GM21526 (cell line): ENCODE data around the gene WDR45B.

ENCODE experiments used
- ATAC-seq: cut with Tn5 transposase; IDR thresholded peaks from one replicate; pipeline ENCODE4 v1.9.1; 2021; ENCODE audit warnings: moderate library complexity; ENCODE audit not compliant: unreplicated experiment, low FRiP score

The WDR45B gene

DNA sequence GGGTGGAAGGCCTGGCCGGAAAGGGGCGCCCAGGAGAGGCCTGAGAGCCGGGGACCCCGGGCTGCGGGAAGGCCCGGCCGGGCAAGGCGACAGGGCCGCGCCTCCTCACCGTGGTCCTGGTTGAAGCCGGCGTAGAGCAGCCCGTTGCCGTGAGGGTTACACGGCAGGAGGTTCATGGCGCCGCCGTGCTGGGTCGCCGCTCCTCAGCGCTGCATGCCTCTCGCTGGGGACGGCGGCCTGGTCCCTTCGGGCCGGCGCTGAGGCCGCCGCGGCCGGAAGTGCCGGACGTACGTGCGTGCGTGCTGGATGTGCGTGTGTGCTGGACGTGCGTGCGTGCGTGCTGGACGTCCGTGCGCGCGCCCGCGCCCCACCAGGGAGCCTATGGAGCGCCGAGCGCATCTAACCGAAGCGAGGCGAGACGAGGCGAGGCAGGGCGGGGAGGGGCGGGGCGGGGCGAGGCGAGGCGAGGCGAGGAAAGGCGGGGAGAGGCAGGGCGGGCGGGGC lies at the start of gene WDR45B:
WDR45B (minus strand) TSS at position 280 of the 504 bp plus-strand sequence; CDS start at position 176, 104 bp downstream.
- ATAC-seq, result peak; percentile 74

DNA sequence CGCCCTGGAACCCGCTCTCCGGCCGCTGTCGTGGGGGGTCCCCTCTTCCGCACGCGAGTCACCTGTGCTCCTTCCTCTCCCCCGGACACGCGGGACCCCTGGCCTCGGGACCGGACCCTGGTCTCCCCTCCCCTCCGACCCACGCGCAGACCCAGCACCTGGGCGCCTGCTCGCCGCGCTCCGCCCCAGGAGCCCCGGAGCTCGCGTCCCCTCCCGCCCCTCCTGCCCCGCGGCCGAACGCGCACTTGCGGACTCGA lies 49.5 kb upstream of the WDR45B start:
- ATAC-seq, result no peak

DNA sequence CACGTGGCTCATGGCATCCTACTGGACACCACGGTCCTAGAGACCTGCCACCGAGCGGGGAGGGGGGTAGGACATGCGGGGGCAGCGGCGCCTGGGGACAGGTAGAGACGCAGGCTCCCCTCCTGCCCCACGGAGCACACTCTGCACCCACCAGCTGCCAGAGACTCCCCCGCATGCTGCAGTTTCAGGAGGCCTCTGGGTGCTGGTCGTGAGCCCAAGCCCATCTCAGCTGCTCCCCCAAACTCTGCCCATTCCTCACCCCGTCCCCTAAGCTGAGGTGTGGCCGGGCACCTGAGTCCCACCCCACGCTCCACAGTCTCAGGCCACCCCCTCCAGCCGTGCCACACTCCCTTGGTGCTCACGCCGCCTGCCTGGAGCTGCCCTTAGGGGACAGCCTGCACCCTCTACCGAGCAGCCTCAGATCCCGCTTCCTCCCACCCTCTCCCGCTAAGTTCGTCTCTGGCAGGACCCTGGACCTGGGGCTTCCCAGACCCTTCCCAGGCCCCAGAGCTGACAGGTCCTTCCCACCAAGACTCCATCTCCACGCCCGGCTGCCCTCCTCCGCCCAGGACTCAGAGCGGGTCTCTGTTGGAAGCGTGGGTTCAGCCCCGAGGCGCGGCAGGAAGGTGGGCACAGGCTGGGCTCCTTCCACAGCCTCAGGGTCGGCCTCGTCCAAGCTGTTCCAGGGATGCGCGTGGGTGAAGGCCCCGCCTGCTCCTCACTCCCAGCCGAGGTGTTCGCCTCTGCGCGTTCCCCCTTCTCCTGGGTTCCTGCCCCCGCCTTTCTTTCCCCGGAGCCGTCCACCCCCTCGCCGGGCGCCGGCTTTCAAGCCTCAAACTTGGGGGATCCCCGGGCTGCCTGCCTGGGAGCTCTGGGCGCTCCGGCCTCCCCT lies 48.9 kb upstream of the WDR45B start:
- no peak for ATAC-seq

DNA sequence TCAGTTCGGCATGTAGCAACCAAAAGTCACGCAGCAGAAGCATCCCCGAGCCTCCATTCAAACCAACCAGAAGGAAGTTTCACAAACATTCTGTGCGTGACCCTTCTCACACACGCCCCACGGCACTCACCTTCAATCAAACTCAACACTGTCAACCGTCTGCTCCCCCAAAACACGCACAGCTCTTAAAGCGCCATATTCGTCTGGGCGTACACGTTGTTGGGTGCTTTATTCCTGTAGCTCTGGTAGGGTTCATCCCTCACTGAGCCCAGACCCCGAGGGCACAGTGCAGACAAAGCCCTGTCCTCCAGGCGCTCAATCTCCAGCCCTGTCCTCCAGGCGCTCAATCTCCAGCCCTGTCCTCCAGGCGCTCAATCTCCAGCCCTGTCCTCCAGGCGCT lies 48.0 kb upstream of the WDR45B start:
- ATAC-seq, result no peak

DNA sequence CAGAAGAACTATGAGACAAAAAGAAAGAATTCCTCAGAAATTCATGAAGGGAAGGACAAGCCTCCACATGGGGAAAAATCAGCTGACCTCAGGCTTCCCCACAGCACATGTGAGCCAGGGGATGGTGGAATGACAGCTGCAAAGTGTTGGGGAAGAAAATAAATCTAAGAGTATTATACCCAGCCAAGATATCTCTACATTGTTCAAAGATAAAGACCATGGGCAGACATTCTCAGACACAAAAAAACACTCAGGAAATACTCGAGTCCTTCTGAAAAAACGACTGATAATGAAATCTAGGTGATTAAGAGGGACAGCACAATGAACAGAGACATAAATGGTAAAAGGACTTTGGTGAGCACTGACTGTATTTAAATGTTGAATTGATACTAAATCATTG lies 46.4 kb upstream of the WDR45B start:
- ATAC-seq, result no peak

DNA sequence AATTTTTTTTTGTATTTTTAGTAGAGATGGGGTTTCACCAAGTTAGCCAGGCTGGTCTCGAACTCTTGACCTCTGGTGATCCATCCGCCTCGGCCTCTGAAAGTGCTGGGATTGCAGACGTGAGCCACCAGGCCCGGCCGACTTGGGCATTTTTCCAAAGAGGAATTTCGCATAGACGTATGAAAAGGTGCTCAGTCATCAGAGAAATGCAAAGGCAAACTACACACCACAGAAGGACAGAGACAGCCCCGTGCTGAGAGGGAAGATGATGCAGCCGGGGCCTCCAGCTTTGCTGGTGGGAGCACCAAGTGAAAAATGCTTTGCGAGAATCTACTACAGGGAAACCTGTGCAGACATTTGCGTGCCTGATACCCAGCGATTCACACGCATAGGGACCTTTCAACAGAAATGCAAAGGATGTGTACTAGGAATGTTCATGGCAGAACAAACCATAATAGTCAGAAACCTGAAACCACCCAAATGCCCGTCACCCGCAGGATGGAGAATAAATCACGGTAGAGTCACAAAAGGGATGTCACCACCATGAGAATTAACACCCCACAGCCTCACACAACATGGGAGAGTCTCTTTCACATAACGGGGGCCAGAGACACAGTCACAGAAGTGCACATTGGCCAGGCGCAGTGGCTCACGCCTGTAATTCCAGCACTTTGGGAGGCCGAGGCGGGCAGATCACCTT lies 45.1 kb upstream of the WDR45B start:
- no peak for ATAC-seq

DNA sequence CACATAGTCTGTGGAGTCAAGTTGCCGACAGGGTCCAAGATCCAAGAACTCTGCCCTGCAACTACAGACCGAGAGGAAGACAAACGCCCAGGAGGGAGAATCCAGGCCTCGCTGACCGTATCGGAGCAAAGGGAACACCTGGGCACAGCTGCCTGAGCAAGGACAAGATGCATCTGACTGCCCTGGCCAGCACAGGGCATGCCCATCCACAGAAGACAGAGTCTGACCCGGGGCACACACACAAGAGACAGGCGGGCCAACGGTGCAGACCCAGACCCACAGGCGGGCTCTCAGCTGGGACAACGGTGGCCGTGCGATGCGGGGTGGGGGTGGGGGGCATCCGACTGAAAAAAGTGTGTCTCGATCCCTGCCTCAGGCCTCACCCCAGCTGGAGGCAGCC lies 44.0 kb upstream of the WDR45B start:
- no peak for ATAC-seq

DNA sequence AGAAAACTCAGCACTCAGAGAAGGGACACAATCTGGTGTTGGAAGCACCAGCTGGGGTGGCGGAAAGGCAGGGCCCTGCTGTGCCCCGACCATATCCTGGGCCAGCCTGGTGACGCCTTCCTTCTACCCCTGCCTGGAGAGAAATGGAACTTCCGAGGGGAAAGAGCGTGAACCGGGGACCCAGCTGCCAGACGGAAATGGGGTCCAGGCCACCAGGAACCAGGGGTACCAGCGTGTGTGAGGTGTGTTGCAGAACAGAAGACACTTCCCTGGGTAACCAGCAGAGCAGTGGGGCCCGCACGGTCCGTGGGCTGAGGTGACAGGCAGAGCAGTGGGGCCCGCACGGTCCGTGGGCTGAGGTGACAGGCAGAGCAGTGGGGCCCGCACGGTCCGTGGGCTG lies 43.5 kb upstream of the WDR45B start:
- ATAC-seq, result no peak

DNA sequence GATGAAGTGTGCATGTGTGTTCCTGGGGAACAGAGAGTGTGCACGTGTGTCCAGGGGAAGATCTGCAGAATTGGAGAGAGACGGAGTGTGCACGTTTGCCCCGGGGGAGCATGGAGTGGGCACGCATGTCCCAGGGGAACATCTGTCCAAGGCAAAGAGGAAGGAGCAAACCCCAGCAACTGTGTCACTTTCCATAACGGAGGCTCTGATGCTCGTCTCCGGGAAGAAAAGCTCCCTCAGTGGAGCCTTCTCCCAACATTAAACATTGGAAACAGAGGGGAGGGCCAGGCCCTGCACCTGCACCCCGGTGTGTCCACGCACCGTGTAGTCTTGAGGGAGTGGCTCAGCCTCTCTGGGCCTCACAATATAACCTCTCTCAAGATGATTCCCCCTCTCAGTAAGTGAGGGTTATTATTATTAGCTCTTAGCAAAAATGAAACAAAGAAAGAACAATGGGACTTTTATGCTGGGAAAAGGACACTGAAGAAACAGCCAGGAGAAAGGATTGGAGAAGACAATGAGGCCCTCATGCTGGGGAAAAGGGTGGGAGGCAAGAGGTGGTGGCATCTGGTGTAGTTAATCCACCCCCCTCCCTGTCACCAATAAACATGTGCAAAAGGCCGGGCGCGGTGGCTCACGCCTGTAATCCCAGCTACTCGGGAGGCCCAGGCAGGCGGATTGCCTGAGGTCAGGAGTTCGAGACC lies 42.7 kb upstream of the WDR45B start:
- ATAC-seq, result no peak

DNA sequence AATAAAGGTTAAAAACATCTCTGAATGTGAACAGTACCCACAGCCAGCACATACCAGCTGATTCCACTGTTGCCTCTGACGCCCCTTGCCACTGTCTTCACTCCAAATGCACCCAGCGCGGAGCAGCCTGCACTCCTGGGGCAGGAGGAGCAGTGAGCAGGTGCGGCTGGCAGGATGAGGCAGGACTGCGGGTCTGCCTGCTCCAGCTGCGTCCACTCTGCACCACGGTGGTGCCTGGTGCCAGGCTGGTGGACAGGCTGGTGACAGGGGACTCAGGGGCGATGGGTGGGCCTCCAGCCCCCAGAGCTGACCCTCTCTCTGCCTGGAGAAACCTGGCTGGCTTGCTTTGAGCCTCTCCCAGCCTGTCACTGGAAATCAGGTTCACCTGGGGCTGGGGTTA lies 40.8 kb upstream of the WDR45B start:
- ATAC-seq, result no peak

DNA sequence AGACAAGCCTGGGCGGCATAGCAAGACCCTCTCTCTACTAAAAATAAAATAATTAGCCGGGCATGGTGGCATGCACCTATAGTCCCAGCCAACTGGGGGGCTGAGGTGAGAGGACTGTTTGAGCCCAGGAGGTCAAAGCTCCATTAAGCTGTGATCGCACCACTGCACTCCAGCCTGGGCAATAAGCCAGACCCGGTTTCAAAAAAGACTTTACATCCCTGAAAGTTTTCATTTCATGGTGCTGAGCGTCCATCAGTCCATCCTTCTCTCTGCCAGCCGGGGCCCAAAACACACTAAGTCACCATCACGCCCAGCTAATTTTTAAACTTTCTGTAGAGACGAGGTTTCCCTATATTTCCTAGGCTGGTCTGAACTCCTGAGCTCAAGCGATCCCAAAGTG lies 39.6 kb upstream of the WDR45B start:
- no peak for ATAC-seq

DNA sequence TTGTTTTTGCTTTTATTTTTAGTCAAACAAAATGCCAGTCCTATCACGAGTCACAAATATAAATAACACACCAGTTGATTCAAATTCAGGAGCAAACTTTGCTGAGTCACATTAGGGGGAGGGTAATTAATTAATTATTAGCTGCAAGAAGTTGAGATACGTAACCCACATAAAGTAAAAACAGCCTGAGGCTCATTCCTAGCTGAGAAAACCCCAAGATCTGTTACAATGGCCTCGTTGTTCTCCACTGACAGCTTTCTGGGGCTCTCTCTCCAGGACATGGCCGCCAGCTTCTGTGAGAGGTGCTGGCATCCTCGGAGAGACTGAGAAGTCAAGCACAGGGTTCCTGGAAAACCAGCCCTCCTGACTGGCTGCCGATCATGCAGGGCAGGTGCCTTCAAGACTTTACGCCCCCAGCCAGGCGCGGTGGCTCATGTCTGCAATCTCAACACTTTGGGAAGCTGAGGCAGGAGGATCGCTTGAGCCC lies 39.2 kb upstream of the WDR45B start:
- ATAC-seq, result no peak

DNA sequence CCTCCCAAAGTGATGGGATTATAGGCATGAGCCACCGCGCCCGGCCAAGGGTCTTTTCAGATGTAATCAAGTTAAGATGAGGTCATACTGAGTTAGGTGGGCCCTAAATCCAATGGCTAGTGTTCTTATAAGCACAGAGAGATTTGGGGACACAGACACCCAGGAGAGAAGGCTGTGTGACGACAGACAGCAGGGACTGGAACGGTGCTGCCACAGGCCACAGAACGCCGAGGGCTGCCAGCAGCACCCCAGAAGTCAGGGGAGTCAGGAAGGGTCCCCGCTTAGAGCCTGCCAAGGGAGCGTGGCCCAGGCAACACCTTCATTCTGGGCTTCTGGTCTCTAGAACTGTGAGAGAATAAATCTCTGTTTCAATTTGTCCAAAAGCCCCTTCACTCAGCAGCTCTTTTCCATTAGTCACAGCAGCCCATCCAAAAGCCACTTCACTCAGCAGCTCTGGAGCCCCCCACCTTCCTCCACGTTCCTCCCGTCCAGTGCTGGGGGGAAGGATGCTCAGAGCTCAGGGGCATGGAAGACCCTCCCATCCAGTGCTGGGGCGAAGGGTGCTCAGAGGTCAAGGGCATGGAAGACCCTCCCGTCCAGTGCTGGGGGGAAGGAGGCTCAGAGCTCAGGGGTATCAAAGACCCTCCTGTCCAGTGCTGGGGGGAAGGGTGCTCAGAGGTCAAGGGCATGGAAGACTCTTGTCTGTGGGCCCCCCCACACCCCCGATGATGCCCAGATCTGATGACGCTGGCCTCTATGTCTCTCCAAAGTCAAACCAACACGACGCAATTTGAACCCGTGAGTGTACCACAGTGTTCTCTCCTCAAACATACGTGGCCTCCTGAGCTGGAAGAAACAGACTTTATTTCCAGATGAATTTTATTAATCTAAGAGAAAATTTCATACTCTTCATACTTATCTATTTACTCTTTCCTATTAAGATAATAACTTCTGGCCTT lies 38.4 kb upstream of the WDR45B start:
- no peak for ATAC-seq

DNA sequence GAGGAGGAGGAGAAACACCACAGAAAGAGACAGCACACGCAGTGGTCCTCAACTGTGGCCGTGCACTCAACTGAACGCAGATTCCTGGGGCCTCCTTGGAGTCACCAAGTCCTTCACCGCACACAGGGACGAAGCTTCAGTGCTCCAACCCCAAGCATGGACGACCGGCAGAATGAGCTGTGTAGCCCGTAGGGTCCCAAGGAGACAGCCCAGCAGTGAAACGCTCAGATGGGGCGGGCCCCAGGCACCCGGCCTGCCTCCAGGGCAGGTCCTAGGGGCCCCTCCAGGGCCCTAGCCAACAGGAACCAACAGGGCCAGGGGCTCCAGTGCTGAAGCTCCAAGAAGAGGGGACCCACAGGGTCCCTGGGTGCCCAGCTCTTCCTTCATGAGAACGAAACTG lies 37.0 kb upstream of the WDR45B start:
- ATAC-seq, result no peak

DNA sequence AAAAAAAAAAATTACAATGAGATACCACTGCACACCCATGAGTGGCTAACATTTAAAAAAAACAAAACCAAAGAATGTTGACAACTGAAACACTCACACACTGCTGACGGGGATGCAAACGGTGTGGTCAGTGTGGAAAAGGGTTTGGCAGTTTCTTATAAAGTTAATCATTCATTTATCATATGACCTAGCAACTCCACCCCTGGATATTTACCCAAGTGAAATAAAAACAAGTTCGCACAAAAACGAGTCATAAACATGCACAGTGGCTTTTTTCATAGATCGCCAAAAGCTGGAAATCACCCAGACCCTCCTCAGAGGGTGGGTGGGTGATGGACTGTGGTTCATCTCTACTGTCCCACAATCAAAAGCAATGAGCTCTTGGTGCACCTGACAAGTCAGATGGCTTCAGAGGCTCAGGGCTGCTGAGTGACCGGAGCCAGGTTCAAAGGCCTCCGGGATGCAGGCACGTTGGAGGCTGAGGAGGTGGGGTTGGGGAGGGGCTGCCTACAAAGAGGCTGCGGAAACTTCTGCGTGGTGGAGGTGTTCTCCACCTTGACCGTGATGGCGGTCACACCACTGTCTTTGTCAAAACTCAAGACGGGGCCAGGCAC lies 36.1 kb upstream of the WDR45B start:
- no peak for ATAC-seq

DNA sequence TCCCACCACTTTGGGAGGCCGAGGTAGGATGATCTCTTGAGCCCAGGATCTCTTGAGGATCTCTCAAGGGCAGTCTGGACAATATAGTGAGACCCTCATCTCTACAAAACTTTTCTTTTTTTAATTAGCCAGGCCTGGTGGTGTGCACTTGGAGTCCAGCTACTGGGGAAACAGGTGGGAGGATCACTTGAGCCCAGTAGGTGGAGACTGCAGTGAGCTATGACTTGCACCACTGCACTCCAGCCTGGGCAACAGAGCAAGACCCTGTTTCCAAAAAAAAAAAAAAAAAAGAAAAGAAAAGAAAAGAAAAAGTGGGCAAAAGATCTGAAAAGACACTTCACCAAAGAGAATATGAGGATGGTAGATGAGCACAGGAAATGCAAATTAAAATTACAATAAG lies 35.3 kb upstream of the WDR45B start:
- no peak for ATAC-seq

DNA sequence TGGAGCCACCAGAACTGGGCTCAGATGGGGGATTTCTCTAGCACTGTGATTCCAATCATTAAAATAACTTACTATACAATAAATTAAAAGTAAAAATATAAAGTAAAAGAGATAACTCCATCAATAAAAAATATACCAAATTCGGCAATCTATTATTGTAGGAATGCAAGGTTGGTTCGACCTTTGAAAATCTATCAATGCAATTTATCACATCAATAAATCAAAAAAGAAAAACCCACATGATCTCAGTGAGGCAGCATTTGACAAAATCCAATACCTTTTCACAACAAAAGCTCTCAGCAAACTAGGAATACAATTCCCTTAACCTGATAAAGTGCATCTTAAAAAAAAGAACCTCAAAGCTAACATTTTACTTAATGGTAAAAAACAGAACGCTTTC lies 33.3 kb upstream of the WDR45B start:
- no peak for ATAC-seq

DNA sequence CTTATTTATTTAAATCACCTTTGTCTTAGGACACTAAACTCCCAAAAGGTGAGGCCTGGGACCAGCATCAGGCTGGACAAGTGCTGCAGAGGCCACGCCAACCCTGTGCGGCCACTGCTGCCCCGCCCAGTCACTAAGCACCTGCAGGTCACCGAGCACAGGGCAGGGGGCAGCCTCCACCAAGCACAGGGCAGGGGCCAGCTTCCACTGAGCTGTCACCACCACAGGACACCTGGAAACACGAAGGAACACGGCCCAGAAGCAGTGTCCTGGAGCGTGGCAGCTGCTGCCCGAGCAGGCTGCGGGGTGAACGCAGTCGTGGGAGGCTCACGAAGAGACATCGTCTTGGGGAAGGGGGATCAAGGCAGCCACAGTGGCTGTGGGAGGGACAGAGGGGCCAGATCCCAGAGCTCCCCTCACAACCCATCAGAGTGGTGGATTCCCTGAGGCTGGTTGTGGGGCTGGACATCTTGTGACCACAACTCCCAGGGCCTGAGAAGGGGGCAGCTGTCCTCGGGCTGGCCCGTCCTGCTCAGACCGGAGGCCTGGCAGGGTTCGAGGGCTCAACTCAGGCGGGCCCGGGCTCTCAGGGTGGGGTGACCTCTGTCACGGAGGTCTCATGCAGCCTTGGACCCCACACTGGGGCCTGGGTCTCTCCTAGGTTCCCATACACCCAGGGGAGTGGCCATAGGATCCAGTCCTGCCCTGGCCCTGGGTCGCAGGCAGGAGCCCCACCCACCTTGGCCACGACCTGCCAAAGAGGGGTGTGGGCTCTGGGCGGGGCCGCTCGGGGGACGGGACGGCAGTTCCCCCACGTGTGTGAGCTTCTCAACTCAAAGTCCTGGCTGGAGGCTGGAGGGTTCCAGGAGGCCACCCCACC lies 31.6 kb upstream of the WDR45B start:
- no peak for ATAC-seq
